ENCODE data around the gene PROX1. TPM values are rescaled to one million over a fixed set of nuclear protein-coding genes. Genes with fewer than 3 reads are reported as not detected.
A peak's percentile ranks its signal among the peaks of the same experiment; 100 is the strongest.

The PROX1 gene
- total and polyA plus RNA-seq, 9 of the 15 experiments (the other 6 are each of a cell fraction or from before 2014, with no cell fraction given), result 0.14 to 0.22 TPM; not detected in 7

DNA sequence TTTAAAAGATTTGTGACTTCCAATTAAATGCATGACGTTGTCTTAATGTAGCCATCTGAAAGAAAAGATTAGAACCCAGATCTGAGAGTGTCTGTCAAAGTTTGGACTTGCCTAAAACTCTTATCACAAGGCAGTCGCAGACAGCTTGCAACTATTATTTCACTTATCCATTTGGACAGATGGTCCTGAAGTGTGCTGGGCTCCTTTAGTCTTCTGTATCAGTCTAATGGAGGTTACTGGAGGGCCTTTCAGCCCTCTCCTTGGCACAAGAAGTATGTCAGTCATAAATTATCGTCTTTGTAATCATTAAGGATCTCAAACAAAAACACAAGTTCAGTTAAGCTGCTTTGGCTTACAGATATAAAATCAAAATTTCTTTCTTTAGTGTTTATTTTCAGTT lies 15.5 kb downstream of the PROX1 start (continued):
- TF ChIP-seq, protein P1, sequence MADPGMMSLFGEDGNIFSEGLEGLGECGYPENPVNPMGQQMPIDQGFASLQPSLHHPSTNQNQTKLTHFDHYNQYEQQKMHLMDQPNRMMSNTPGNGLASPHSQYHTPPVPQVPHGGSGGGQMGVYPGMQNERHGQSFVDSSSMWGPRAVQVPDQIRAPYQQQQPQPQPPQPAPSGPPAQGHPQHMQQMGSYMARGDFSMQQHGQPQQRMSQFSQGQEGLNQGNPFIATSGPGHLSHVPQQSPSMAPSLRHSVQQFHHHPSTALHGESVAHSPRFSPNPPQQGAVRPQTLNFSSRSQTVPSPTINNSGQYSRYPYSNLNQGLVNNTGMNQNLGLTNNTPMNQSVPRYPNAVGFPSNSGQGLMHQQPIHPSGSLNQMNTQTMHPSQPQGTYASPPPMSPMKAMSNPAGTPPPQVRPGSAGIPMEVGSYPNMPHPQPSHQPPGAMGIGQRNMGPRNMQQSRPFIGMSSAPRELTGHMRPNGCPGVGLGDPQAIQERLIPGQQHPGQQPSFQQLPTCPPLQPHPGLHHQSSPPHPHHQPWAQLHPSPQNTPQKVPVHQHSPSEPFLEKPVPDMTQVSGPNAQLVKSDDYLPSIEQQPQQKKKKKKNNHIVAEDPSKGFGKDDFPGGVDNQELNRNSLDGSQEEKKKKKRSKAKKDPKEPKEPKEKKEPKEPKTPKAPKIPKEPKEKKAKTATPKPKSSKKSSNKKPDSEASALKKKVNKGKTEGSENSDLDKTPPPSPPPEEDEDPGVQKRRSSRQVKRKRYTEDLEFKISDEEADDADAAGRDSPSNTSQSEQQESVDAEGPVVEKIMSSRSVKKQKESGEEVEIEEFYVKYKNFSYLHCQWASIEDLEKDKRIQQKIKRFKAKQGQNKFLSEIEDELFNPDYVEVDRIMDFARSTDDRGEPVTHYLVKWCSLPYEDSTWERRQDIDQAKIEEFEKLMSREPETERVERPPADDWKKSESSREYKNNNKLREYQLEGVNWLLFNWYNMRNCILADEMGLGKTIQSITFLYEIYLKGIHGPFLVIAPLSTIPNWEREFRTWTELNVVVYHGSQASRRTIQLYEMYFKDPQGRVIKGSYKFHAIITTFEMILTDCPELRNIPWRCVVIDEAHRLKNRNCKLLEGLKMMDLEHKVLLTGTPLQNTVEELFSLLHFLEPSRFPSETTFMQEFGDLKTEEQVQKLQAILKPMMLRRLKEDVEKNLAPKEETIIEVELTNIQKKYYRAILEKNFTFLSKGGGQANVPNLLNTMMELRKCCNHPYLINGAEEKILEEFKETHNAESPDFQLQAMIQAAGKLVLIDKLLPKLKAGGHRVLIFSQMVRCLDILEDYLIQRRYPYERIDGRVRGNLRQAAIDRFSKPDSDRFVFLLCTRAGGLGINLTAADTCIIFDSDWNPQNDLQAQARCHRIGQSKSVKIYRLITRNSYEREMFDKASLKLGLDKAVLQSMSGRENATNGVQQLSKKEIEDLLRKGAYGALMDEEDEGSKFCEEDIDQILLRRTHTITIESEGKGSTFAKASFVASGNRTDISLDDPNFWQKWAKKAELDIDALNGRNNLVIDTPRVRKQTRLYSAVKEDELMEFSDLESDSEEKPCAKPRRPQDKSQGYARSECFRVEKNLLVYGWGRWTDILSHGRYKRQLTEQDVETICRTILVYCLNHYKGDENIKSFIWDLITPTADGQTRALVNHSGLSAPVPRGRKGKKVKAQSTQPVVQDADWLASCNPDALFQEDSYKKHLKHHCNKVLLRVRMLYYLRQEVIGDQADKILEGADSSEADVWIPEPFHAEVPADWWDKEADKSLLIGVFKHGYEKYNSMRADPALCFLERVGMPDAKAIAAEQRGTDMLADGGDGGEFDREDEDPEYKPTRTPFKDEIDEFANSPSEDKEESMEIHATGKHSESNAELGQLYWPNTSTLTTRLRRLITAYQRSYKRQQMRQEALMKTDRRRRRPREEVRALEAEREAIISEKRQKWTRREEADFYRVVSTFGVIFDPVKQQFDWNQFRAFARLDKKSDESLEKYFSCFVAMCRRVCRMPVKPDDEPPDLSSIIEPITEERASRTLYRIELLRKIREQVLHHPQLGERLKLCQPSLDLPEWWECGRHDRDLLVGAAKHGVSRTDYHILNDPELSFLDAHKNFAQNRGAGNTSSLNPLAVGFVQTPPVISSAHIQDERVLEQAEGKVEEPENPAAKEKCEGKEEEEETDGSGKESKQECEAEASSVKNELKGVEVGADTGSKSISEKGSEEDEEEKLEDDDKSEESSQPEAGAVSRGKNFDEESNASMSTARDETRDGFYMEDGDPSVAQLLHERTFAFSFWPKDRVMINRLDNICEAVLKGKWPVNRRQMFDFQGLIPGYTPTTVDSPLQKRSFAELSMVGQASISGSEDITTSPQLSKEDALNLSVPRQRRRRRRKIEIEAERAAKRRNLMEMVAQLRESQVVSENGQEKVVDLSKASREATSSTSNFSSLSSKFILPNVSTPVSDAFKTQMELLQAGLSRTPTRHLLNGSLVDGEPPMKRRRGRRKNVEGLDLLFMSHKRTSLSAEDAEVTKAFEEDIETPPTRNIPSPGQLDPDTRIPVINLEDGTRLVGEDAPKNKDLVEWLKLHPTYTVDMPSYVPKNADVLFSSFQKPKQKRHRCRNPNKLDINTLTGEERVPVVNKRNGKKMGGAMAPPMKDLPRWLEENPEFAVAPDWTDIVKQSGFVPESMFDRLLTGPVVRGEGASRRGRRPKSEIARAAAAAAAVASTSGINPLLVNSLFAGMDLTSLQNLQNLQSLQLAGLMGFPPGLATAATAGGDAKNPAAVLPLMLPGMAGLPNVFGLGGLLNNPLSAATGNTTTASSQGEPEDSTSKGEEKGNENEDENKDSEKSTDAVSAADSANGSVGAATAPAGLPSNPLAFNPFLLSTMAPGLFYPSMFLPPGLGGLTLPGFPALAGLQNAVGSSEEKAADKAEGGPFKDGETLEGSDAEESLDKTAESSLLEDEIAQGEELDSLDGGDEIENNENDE (IDR thresholded peaks at IDR 0.05; ENCODE audit: low read depth, low read length), result no peak
- TF ChIP-seq, protein P2, sequence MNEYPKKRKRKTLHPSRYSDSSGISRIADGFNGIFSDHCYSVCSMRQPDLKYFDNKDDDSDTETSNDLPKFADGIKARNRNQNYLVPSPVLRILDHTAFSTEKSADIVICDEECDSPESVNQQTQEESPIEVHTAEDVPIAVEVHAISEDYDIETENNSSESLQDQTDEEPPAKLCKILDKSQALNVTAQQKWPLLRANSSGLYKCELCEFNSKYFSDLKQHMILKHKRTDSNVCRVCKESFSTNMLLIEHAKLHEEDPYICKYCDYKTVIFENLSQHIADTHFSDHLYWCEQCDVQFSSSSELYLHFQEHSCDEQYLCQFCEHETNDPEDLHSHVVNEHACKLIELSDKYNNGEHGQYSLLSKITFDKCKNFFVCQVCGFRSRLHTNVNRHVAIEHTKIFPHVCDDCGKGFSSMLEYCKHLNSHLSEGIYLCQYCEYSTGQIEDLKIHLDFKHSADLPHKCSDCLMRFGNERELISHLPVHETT (CRISPR knock-in tag; conservative IDR thresholded peaks at IDR 0.05 in 1 of 2, IDR thresholded peaks at IDR 0.05 in 1 of 2), result peak in 1 of 2 experiments; percentile 66; a peak in 2 of 4 replicates
- TF ChIP-seq, protein P3, sequence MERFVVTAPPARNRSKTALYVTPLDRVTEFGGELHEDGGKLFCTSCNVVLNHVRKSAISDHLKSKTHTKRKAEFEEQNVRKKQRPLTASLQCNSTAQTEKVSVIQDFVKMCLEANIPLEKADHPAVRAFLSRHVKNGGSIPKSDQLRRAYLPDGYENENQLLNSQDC (CRISPR knock-in tag; IDR thresholded peaks at IDR 0.05), result no peak
- peak; percentile 34 to 59; a peak in 2 of 4 replicates for TF ChIP-seq KDM1A (IDR thresholded peaks at IDR 0.05)
- TF ChIP-seq MYC (IDR thresholded peaks at IDR 0.05; ENCODE audit: low read depth, low read length), result no peak
- no peak for TF ChIP-seq MYC (CRISPR knock-in tag; IDR thresholded peaks at IDR 0.05; ENCODE audit: borderline replicate concordance, low read depth)
- no peak for TF ChIP-seq RAD21 (CRISPR knock-in tag; conservative IDR thresholded peaks at IDR 0.05 in 1 of 2, IDR thresholded peaks at IDR 0.05 in 1 of 2)
- TF ChIP-seq, protein P4, sequence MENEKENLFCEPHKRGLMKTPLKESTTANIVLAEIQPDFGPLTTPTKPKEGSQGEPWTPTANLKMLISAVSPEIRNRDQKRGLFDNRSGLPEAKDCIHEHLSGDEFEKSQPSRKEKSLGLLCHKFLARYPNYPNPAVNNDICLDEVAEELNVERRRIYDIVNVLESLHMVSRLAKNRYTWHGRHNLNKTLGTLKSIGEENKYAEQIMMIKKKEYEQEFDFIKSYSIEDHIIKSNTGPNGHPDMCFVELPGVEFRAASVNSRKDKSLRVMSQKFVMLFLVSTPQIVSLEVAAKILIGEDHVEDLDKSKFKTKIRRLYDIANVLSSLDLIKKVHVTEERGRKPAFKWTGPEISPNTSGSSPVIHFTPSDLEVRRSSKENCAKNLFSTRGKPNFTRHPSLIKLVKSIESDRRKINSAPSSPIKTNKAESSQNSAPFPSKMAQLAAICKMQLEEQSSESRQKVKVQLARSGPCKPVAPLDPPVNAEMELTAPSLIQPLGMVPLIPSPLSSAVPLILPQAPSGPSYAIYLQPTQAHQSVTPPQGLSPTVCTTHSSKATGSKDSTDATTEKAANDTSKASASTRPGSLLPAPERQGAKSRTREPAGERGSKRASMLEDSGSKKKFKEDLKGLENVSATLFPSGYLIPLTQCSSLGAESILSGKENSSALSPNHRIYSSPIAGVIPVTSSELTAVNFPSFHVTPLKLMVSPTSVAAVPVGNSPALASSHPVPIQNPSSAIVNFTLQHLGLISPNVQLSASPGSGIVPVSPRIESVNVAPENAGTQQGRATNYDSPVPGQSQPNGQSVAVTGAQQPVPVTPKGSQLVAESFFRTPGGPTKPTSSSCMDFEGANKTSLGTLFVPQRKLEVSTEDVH (IDR thresholded peaks at IDR 0.05; ENCODE audit: low read depth, partially characterized antibody), result no peak
- no peak for TF ChIP-seq GABPB2 (CRISPR knock-in tag; conservative IDR thresholded peaks at IDR 0.05)
- 0 out of 2 replicates have a peak, but pooled peaks have one; percentile 50 for TF ChIP-seq NBN (IDR thresholded peaks at IDR 0.05; ENCODE audit: low read depth)
- TF ChIP-seq FOXJ3 (CRISPR knock-in tag; IDR thresholded peaks at IDR 0.05), result no peak
- no peak for TF ChIP-seq TEAD2 (tag; IDR thresholded peaks at IDR 0.05)

Data from K562 (cell line).